Aortic smooth muscle cell (primary cell): Measurements from ENCODE around the gene PDIA3. TPM values are rescaled to one million over a fixed set of nuclear protein-coding genes. Genes with fewer than 3 reads are reported as not detected.

Experiments
- total RNA-seq: library from RNA; depleted of rRNA; stranded (reverse); fragments of >200 nt; gene quantifications from 2 replicates; pipeline ENCODE4 v1.2.3, GENCODE V29; 2014

PDIA3 gene
- 121 and 256 TPM in 2 replicates for total RNA-seq

GRCh38 chr15:43746245-43746902 is at the start of gene PDIA3:
Gene PDIA3 (plus strand): TSS chr15:43746438. CDS start chr15:43746540, 102 bp downstream.

GRCh38 chr15:43776718-43777266 is 30.6 kb downstream of the PDIA3 start, which contains the start of gene ELL3:
Gene ELL3 (minus strand): TSS chr15:43776966. CDS start chr15:43776901, 65 bp downstream.

GRCh38 chr15:43791993-43792760 is 45.9 kb downstream of the PDIA3 start, which contains the start of gene SERF2:
Gene SERF2 (plus strand): TSS chr15:43792320. CDS start chr15:43792377, 57 bp downstream.

GRCh38 chr15:43799945-43800285 is 53.7 kb downstream of the PDIA3 start, which contains the start of gene SERINC4:
Gene SERINC4 (minus strand): TSS chr15:43800220. CDS start chr15:43799986, 234 bp downstream.

GRCh38 chr15:43800286-43801141 is 54.3 kb downstream of the PDIA3 start, which contains the start of gene HYPK:
Gene HYPK (plus strand): TSS chr15:43800599. CDS start chr15:43800623, 24 bp downstream.

Other genes starting within 250 kb of the PDIA3 start
- 35.8 and 49.3 TPM in 2 replicates for gene MAP1A, start 228.8 kb upstream of the PDIA3 start, total RNA-seq
- gene PPIP5K1, start 156.2 kb upstream of the PDIA3 start, total RNA-seq = 18.8 and 27.0 TPM in 2 replicates
- gene CKMT1B, start 152.4 kb upstream of the PDIA3 start, total RNA-seq = not detected in 2 replicates
- under 0.01 TPM in 1 of 2 replicates, not detected in the other for gene STRC, start 127.6 kb upstream of the PDIA3 start, total RNA-seq
- gene CATSPER2, start 97.6 kb upstream of the PDIA3 start, total RNA-seq = 0.53 and 0.75 TPM in 2 replicates
- not detected in 2 replicates for gene CKMT1A, start 52.6 kb upstream of the PDIA3 start, total RNA-seq
- gene ELL3, start 30.5 kb downstream of the PDIA3 start, total RNA-seq = 2.4 and 3.4 TPM in 2 replicates
- gene SERF2, start 45.9 kb downstream of the PDIA3 start, total RNA-seq = 436 and 473 TPM in 2 replicates
- under 0.01 and 0.06 TPM in 2 replicates for gene SERINC4, start 53.8 kb downstream of the PDIA3 start, total RNA-seq
- 4.8 and 8.2 TPM in 2 replicates for gene HYPK, start 54.2 kb downstream of the PDIA3 start, total RNA-seq
- 26.2 and 28.4 TPM in 2 replicates for gene MFAP1, start 78.3 kb downstream of the PDIA3 start, total RNA-seq
- gene WDR76, start 80.6 kb downstream of the PDIA3 start, total RNA-seq = 12.7 and 20.5 TPM in 2 replicates